Muscle of arm (tissue), 12 donors: ENCODE results near the gene SPACA9. TPM values are rescaled to one million over a fixed set of nuclear protein-coding genes. Genes with fewer than 3 reads are reported as not detected.

Source experiments
- DNase-seq: peaks from one replicate; pipeline ENCODE4 v3.0.0-alpha.2; 2013
- polyA plus RNA-seq, 12 donors: library from polyadenylated mRNA; unstranded; fragments of 120-200 nt; gene quantifications; one replicate each; pipeline ENCODE4 v1.2.1, GENCODE V29; 2013; ENCODE audit not compliant: insufficient read length in 12 of 12

Gene SPACA9
- polyA plus RNA-seq, 12 donors, result 1.6 to 6.5 (median 3.1) TPM; not detected in 1

- no peak for DNase-seq
Measured at GRCh38 chr9:132888151-132888550, 9.5 kb downstream of the SPACA9 start.

- no peak for DNase-seq
Measured at GRCh38 chr9:132892400-132892799, 13.7 kb downstream of the SPACA9 start.

- no peak for DNase-seq
Measured at GRCh38 chr9:132894346-132894745, 15.6 kb downstream of the SPACA9 start.

GRCh38 chr9:132894862-132895835 lies 16.5 kb downstream of the SPACA9 start:
- no peak for DNase-seq

GRCh38 chr9:132896264-132896663 lies 17.6 kb downstream of the SPACA9 start:
- no peak for DNase-seq

GRCh38 chr9:132896906-132897305 lies 18.2 kb downstream of the SPACA9 start:
- no peak for DNase-seq

GRCh38 chr9:132898051-132898450 lies 19.4 kb downstream of the SPACA9 start:
- DNase-seq, result no peak

- peak; percentile 86 for DNase-seq
Measured at GRCh38 chr9:132901858-132902831, 23.4 kb downstream of the SPACA9 start.

GRCh38 chr9:132903574-132904492 lies 25.1 kb downstream of the SPACA9 start:
- DNase-seq, result no peak

- DNase-seq, result no peak
Measured at GRCh38 chr9:132905726-132906125, 27.0 kb downstream of the SPACA9 start.

- no peak for DNase-seq
Measured at GRCh38 chr9:132908635-132909034, 29.9 kb downstream of the SPACA9 start.

GRCh38 chr9:132909311-132909710 lies 30.6 kb downstream of the SPACA9 start:
- DNase-seq, result no peak

- DNase-seq, result no peak
Measured at GRCh38 chr9:132910376-132910775, 31.7 kb downstream of the SPACA9 start.

GRCh38 chr9:132912131-132912530 lies 33.4 kb downstream of the SPACA9 start:
- no peak for DNase-seq

- no peak for DNase-seq
Measured at GRCh38 chr9:132914924-132915323, 36.2 kb downstream of the SPACA9 start.

- DNase-seq, result no peak
Measured at GRCh38 chr9:132919614-132920268, 41.0 kb downstream of the SPACA9 start.

- DNase-seq, result no peak
Measured at GRCh38 chr9:132923346-132923902, 44.7 kb downstream of the SPACA9 start.

GRCh38 chr9:132927704-132928103 lies 49.0 kb downstream of the SPACA9 start:
- DNase-seq, result no peak

GRCh38 chr9:132931178-132931735 lies 52.6 kb downstream of the SPACA9 start:
- no peak for DNase-seq

GRCh38 chr9:132935026-132935425 lies 56.3 kb downstream of the SPACA9 start:
- no peak for DNase-seq
